ENCODE data around the gene CRISPLD2.
"Not testable (repeated sequence)": the region's sequence is repeated elsewhere in the genome, so short reads cannot be mapped to it uniquely, and the experiment has no call there.

CRISPLD2 gene

DNA sequence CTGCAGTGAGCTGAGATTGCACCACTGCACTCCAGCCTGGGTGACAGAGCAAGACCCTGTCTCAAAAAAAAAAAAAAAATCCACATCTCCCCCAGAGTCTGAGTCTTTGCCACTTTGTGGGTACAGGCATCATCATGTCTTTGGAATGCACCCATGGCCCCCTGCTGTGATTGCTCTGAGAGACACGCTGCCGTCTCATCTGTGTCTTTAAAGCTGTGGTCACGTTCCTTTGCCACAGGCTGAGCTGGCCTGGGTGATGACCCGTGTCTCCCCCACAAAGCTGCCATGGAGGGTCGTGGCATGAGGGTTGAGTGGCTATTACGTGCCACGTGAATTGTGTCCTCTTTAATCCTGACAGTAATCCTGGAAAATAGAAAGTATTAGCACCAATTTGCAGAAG, 20.2 kb downstream of the CRISPLD2 start:
- no peak for DNase-seq (ENCODE audit: low spot score)

DNA sequence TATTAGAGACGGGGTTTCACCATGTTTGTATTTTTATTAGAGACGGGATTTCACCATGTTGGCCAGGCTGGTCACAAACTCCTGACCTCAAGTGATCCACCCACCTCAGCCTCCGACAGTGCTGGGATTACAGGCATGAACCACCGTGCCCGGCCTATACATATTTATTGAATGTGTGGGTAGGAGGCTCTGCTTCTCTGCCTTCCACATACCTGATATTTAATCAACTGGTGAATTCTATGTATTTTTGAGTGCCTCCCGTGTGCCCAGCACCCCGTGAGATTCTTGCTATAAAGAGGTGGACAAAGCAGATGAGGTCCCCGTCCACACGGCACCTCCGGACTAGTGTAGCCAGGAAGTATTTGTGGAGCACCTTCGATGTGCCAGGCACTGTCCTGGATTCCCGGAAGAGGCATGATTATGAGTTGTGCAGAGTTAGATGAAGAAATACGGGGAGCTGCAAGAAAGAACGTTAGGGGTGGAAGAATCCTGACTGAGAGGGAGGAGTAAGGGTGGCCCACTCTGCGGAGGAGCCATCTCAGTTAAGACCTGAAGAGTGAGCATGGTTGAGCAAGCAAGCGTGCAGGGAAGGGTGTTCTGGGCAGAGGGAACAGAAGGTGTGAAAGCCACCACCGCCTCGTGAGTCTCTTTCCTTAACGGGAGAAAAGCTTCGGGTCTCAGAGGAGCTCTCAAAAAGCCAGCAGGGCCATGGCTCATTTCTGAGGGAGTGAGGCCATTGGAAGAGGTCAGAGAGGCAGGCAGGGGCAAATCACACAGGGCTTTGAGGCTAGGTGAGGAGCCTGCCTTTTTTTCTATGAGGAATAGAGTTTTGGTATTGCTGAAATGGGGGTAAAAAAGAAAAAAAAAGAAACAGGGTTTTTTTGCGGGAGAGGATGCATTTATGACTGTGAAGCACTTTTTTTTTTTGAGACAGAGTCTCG, 21.2 kb downstream of the CRISPLD2 start:
- no peak for DNase-seq (ENCODE audit: low spot score)

DNA sequence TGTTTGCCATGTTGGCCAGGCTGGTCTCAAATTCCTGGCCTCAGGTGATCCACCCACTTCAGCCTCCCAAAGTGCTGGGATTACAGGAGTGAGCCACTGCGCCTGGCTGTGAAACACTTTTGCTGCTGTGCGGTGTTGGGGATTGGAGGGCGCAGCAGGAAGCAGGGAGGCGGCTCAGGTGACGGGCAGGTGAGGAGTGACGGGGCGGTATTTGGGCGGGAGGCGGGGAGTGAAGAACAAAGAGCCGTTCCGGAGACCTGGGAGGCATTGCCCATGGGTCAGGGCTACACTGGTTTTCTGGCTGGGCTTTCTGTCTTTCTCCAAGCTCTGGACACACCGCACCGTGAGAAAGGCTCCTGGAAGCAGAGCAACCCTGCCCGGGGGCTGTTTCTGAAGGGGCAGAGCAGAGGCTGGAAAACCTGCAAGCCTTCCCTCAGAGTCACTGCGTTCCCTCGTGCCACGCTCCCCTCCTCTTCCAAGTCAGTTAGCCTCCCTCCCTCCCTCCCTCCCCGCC, 22.1 kb downstream of the CRISPLD2 start:
- no peak for DNase-seq (ENCODE audit: low spot score)

DNA sequence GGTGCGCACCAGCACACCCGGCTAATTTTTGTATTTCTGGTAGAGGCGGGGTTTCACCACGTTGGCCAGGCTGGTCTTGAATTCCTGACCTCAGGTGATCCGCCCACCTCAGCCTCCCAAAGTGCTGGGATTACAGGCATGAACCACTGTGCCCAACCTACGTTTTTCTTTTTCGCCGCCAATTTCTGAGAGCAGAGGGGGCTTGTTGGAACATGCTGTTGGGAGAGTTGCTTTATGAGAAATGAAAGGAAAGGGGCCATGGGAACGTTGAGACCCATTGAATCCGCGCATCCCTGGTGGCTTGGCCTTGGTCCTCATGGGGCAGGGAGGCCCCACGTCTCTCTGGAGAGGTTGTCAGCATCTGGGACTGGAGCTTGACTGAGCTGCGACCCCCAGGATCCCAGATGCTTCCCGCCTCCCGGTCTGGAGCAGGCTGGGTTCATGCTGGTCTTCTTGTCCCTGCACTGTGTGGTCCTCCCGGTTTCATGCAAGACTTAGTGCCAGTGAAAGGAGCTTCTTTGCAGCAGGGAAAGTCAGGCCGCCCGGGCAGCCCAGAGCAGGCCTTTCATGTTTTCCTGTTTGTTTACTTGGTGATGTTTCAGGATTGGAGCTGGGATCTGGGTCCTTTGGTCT, 22.8 kb downstream of the CRISPLD2 start:
- DNase-seq (ENCODE audit: low spot score) = no peak

DNA sequence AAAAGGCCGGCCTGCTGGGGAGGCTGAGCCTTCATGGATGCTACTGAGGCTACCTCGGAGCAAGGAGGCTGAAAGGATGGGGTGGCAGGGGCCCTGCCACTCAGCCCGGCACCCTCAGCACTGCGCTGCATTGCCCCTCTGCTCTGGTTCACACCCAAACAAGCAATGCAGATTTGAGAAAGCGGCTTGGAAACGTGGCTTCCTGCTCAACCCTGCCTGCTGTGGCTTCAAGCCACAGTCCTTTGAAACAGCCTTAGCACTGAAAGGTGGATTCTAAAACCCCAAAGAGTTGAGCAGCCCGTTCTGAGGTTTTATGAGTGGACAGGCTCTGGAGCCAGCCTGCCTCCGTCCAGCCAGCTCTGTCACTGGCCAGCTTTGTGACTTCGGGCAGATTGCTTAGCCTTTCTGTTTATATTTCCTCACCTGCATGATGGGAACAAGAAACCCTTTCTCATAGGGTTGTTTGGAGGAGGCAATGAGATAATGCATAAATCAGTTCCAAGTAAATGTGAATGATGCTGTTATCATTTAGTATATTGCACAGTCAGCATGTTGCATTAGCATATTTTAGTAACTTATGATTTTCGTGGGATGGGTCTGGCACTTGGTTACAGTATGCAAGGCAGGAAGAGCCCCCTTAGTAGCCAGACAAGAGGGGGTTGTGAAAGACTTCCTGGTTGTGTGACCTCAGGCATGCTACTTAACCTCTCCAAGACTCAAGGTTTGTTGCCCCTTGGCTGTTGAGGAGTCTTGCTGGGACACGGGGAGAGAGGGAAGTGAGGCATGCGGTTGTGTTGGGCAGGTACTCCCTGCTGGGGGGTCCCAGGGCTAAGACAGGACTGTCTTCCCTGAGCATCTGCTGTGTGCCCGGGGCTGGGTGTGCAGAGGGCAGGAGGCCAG, 23.6 kb downstream of the CRISPLD2 start:
- DNase-seq (ENCODE audit: low spot score) = no peak

DNA sequence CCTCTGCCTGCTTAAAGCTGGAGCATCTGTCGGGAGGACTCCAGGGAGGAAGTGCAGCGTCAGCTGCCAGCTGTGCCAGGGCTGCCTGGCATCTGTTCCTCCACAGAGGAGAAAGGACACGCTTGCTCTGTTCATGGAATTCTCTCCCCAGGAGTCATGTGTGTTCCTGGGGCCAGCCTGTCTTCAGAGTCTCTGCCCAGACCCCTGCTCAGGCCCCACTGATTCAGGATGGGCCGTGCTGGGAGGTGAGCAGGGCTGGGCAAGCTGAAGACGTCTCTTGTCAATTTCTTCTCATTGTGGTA, 24.2 kb downstream of the CRISPLD2 start:
- DNase-seq (ENCODE audit: low spot score) = no peak

DNA sequence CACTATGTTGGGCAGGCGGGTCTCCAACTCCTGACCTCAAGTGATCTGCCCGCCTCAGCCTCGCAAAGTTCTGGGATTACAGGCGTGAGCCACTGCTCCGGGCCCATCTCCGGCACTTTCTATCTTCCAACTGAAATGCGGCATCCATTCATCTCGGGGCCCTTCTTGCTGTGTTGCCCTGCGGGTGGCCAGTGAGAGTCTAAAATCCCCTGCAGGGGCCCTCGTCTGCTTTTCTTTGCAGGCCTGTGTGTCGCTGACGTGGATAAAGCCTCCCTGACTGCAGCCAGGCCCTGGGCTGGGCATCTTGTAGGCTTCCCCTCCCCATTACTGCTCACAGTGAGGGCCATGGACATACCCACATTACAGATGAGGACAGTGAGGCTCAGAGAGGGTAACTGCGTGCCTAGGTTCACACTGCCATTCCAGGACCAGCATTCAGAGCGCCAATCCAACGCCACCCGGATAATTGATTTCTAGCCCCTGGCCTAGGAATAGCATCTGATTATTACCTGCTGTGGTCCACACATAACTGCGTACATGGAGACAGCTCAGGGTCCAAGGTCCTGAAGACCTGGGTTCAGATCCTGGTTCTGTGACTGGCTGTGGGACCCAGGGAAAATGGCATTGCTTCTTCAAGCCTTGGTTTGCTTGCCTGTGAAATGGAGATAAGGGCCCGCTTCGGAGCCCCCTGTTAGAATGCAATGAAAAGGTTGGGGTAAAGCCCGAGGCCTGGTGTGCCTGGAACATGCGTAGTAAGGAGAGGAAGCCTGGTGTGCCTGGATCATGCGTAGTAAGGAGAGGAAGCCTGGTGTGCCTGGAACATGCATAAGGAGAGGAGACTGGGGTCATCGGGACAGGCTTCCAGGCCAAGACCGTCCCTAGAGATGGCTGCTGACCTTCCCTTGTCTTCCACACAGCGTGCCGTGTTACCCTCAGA, 25.0 kb downstream of the CRISPLD2 start:
- DNase-seq (ENCODE audit: low spot score) = no peak

DNA sequence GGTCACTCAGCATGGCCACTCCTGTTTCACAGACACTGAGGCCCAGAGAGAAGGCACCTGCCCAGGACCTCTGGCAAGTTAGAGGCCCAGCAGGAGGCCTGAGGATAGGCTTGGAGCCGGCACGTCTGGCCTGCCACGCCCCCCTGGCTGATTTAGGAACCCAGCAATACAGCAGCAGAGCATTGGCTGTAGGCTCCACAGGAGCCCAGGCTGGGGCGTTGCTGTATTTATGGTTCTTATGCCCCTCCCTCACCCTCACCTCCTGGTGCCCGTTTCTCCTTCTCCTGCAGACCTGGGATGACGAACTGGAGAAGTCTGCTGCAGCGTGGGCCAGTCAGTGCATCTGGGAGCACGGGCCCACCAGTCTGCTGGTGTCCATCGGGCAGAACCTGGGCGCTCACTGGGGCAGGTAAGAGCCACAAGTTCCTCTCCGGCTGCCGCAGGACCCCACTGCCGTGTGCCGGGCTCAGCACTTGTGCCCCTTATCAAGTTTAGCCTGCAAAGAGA, 25.8 kb downstream of the CRISPLD2 start:
- DNase-seq (ENCODE audit: low spot score) = no peak

DNA sequence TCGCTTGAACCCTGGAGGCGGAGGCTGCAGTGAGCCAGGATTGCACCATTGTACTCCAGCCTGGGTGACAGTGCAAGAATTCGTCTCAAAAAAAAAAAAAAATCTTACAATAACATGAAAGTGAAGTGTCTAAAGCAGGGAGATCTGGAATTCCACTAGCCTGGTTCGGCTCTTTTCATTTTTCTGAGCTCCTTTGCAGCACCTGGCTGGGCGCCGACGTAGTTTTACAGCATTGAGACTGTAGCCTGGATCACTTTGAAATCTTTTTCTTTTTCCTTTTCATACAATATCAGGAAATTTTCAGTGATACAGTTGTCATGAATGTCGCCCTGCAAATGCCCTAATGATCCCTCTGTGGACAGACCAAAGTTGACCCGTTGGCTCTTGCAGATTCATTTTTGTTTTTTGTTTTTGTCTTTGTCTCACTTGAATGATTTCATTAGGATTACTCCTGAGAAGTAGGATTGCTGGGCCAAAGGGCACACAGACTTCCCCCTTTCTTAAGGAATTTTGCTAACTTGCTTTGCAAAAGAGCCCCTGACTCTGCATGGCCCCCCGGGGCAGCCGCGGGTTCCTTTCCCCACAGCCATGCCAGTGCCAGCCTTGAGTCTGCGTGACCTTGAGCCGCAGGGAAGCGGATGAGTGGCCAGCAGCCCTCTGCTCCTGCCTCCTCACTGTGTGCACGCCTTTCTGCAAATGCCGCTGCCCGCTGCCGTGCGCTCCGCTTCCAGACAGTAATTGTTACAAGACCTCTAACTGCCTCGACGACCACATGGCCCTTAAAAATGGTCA, 28.0 kb downstream of the CRISPLD2 start:
- DNase-seq (ENCODE audit: low spot score) = no peak

DNA sequence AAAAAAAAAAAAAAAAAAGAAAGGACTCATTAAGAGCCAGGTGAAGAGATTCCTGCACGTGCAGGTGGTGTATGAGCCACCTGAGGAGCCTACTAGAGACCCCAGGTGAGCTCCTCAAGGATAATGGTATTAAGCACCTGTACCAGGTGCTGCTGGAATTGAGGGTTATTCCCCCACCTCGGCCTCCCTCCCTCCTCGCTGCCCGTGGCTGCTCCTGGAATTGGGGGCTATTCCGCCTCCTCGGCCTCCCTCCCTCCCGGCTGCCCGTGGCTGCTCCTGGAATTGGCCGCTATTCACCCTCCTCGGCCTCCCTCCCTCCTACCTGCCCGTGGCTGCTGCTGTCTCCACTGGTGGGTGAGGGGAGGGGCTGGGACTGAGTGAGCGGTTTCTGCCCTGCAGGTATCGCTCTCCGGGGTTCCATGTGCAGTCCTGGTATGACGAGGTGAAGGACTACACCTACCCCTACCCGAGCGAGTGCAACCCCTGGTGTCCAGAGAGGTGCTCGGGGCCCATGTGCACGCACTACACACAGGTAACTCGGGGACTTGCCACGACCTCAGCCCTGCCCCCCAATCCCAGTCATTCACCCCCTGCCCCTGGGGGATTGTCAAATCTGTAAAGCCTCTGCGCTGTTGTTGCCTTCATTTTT, 29.3 kb downstream of the CRISPLD2 start:
- no peak for DNase-seq (ENCODE audit: low spot score)

DNA sequence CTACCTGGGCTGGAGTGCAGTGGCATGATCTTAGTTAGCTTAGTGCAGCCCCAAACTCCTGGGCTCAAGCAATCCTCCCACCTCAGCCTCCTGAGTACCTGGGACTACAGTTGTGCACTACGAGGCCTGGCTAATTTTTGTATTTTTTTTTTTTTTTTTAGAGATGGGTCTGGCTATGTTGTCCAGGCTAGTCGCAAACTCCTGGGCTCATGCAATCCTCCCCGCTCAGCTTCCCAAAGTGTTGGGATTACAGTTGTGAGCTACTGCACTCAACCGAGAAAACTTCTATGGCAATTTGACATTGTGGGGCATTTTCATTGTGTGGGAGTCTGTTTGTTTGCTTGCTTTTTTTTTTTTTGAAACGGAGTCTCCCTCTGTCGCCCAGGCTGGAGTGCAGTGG, 30.0 kb downstream of the CRISPLD2 start:
- no peak for DNase-seq (ENCODE audit: low spot score)

DNA sequence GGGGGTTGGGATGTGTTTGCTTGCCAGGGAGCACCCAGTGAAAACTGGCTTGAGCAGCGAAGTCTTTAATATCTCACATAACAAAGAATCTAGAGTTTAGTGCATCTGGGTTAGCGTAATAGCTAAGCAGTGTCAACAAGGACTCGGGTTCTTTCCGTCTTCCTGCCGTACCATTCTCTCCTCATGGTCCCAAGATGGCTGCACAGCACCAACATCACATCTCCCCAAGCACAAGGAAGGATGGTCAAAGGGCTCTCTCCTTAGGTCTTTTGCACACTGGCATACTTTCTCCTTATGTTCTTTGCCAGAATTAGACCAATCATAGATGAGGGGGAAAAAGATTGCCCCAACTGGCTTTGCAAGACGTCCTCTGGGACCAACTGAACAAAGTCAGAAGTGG, 30.9 kb downstream of the CRISPLD2 start:
- DNase-seq (ENCODE audit: low spot score) = no peak

DNA sequence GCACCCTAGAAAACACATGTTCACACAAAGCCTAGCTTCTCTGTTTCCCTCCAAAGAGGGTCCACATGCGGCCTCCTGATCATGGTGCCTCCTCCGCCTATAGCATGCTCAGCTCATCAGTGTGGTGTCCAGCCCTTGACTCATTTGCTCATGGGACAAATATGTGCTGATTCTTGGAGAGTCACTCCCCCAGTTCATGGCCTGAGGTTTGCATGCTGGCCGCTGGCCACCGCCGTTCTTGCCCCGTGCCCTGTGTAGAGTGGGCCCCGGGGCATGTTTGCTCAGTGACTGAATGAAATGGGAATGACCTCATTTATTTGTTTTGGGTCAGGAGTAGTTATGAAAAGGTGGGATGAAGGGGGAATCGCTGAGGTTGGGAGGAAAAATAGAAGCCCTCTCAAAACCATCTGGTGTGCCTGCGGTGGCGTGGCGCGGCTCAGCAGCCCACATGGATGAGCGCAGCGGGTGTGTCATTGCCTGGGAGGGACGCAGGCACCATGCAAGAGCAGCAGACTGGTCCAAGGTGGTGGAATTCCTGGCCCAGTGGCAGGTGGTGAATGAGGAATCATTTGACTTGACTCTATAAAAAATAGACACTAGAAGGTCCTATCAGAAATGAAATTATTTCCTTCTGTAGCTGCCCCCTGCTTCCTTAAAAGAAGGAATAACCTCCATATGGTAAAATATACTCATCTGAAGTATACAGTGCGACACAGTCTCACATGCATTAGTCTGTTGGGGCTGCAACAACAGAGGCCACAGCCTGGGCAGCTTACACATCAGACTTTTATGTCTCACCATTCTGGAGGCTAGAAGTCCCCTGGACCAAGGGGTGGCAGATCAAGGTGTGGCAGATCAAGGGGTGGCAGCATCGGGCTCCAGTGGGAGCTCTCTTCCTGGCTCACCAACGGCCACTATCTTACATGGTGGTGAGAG, 31.7 kb downstream of the CRISPLD2 start:
- DNase-seq (ENCODE audit: low spot score) = no peak

DNA sequence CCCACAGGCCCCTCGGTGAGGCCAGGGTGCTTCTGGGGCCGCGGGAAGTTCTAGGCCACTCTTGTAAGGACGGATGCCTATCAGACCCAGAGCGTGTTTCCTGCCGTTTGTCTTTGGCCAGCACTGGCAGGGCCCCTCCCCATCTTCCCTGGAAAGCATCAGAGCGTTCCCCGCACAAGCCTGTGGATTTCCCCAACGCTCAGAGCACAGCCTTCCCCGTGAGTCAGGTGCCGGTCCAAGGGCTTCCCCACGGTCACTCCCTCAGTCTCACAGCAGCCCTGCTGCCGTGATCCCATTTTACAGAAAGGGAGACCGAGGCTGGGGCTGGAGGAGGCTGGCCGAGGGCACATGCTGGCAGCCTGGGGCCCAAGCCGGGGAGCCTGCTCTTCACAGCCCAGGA, 33.7 kb downstream of the CRISPLD2 start:
- DNase-seq (ENCODE audit: low spot score) = no peak

DNA sequence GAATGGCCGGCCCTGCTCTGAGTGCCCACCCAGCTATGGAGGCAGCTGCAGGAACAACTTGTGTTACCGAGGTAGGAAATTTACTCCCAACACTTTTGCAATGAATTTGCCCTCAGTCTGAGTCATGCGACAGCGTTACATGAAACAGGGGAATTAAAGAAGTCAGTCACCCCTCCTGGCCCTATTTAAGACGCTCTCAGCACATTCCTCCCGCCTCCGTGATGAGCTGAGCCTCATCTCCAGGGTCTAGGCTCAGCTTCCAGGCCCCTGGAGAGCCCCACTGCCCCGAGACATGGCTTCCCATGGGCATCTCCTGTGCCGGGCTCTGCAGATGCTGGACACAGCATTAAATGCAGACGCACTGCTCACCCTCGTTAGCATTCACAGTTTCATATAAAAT, 35.0 kb downstream of the CRISPLD2 start:
- DNase-seq (ENCODE audit: low spot score) = no peak

DNA sequence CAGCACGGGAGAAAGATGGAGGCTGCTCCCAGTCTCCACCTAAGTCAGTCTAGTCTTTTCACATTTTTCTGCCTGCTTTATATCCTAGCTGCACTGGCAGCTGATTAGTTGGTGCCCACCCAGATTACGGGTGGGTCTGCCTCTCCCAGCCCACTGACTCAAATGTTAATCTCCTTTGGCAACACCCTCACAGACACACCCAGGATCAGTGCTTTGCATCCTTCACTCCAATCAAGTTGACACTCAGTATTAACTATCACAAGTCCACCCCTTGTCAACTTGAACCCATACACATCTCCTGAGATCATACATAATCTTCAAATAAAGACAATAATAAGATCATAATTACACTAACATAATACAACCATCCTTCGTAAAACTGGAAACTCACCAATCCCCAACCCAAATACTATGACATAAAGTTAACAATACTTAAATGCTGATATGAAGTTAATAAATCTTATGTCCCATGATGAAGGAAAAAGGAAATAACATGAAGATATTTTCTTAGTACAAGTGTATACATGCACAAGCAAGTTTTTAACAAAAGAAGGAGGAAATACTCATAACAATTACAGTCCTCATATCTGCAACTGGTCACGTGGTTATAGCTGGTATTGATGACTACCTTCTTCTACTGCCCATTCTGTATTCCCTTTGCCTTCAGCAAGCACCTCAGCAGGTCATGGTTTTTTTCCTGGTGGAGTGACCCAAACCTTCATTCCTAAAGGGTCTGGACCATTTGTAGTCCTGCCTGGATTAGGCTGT, 35.8 kb downstream of the CRISPLD2 start:
- DNase-seq (ENCODE audit: low spot score) = not testable (repeated sequence)

DNA sequence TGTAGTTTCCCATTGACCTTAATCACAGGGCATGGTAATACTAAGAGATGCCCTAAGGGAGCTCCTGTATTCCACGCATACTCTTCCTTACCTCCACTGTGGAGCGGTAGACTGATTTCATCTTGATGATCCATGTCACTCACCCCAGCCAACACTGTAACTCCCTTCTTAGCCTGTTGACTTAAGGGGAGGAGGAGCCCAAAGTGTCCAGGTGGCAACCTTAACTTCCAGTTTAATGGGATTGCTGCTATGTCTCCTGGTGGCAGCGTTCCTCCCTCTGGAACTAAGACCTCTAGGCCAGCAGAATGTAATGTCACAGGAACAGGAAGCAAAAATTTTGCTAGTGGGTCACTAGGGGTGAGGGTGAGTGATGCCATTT, 36.4 kb downstream of the CRISPLD2 start:
- DNase-seq (ENCODE audit: low spot score) = not testable (repeated sequence)

DNA sequence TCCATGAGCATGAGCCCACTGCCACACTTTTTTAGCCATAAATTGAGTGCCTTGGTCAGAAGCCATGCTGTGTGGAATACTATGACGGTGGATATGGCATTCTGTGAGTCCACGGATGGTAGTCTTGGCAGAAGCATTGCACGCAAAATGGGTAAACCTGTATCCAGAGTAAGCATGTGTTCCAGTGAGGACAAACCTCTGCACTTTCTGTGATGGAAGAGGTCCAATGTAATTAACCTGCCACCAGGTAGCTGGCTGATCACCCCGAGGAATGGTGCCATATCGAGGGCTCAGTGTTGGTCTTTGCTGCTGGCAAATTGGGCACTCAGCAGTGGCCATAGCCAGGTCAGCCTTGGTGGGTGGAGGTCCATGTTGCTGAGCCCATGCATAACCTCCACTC, 37.0 kb downstream of the CRISPLD2 start:
- not testable (repeated sequence) for DNase-seq (ENCODE audit: low spot score)

Measured in hematopoietic multipotent progenitor cell treated with erythropoietin and hydrocortisone succinate and interleukin-3 and kit ligand, for 17 days (in vitro differentiated cells).